NOMO-1 treated with DMSO at 0.1 percent for 48 hours (cell line): ENCODE results near the gene PTCH2.
A peak's percentile ranks its signal among the peaks of the same experiment; 100 is the strongest.

Source experiments
- DNase-seq: peaks from one replicate; lab custom pipeline; 2025; ENCODE audit not compliant: unreplicated experiment; lab: John Stamatoyannopoulos, UW

PTCH2 gene

DNA sequence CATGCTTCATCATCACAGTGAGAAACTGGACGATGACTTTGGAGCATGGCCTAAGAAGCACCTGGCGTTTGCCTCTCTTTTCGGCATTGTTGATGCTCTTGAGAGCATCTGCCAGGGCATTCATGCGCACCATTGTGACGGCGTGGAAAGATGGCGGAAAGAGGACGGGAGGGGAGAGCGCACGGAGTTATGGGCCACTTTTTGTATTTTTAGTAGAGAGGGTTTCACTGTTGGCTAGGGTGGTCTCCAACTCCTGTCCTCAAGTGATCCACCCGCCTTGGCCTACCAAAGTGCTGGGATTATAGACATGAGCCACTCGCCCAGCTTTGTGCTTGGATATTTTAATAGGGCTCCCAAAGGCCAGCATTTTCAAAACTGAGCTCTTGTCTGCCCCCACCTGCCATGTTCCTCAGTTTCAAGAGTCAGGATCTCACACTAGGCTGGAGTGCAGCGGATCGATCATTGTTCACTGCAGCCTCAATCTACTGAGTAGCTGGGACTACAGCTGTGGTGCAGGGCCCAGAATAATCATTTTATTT lies 62.4 kb downstream of the PTCH2 start:
- no peak for DNase-seq

DNA sequence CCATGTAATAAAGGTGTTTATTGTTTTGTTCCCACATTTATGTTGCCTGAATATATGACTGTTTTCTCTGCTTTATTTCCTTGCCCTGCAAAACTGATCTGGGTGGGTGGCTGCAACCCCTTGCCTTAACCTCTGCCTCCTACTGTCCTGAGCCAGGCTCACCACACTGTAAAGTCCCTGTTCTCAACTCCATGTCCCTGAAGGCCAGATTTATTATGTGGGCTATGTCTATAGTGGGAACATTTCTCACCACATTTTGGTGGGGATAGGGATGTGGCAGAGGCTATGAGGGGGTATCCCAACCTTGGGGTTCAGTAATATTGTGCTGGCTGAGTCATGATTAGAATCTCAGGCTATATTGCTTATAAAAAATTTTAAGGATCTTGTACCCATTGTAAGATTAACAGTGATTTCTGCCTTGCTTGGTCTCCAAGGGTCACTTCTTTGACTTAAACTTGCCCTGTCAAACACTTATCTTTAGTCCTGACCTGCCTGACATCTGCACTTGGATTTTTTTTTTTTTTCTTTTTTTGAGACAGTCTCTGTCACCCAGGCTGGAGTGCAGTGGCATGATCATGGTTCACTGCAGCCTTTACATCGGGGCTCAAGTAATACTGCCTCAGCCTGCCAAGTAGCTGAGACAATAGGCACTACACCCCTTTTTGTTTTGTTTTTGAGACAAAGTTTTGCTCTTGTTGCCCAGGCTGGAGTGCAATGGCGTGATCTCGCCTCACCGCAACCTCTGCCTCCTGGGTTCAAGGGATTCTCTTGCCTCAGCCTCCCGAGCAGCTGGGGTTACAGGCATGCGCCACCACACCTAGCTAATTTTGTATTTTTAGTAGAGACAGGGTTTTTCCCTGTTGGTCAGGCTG lies 64.1 kb downstream of the PTCH2 start:
- DNase-seq = no peak

DNA sequence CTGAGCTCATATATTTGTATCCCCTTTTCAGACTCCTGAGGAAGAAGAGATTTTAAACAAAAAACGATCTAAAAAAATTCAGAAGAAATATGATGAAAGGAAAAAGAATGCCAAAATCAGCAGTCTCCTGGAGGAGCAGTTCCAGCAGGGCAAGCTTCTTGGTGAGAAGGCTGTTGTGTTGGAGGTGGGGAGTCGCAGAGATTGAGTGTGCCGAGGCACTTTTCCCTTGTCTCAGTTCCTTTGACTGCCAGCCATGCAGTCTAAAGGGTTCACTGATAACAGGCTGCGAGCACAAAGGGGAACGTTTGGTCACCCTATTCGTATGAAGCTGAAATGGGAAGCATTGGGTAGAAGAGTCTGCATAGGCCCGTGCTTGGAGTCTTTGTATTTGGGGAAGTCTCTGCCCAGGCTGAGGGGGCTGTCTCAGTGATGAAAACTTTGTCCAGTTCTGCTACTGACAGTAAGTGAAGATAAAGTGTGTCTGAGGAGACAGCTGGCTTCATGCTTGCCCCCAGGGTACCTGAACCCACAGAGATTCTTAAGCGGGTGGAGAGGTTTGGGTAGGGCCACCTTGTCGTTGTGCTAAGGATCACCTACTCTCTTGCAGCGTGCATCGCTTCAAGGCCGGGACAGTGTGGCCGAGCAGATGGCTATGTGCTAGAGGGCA lies 65.0 kb downstream of the PTCH2 start:
- peak; percentile 26 for DNase-seq

DNA sequence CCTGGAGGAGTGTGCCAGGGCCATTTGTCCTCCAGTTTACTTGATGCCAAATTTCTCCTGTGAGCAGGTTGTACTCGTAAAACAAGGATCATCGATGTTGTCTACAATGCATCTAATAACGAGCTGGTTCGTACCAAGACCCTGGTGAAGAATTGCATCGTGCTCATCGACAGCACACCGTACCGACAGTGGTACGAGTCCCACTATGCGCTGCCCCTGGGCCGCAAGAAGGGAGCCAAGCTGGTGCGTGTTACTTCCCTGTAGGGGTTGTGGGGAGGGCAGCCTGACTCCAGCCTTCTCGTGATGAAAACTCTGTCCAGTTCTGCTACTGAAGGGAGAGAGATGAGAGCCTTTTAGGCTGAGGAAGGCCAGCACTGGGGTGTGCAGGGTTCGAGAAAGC lies 65.5 kb downstream of the PTCH2 start:
- no peak for DNase-seq

DNA sequence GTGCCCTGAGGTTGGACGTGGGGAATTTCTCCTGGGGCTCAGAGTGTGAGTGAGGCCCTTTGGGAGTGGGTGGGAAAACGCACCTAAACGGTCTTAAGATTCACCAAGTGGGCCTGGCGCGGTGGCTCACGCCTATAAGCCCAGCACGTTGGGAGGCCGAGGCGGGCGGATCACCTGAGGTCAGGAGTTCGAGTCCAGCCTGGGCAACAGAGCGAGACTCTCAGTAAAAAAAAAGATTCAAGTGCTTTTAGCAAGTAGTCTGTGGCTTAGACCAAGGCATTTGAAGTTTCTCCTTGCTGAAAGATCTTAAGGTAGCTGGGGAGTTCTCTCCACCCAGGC lies 66.4 kb downstream of the PTCH2 start:
- no peak for DNase-seq

DNA sequence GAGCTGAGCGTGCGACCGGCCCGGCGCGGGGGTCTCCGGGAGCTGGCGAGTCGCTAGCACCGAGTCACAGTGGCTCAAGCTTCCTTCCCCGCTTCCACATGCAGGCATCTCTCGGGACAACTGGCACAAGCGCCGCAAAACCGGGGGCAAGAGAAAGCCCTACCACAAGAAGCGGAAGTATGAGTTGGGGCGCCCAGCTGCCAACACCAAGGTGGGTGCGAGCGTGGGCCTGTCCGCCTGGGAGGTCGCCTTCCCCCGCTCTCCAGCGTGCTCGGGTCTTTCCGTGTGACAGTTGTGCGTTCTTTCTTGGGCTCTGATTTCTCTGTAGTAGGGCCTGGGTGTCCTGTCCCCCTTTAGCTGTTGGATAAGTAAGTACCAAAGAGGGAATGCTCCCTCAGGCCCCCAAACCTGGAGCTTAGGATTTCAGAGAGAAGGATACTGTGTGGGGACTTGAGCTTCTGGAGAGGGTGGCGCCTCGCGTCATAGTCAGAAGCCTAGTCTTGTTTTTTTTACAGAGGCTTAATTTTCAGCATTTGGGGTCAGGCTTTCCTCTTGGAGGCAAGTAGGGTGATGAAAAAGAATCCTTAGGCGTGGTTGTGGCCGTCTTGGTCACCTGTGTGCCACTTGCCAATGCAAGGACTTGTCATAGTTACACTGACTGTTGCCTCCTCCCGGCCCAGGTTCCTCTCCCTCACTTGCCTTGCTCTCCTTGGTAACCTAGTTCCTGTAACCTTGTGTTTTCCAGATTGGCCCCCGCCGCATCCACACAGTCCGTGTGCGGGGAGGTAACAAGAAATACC lies 66.9 kb downstream of the PTCH2 start:
- DNase-seq = peak; percentile 38

DNA sequence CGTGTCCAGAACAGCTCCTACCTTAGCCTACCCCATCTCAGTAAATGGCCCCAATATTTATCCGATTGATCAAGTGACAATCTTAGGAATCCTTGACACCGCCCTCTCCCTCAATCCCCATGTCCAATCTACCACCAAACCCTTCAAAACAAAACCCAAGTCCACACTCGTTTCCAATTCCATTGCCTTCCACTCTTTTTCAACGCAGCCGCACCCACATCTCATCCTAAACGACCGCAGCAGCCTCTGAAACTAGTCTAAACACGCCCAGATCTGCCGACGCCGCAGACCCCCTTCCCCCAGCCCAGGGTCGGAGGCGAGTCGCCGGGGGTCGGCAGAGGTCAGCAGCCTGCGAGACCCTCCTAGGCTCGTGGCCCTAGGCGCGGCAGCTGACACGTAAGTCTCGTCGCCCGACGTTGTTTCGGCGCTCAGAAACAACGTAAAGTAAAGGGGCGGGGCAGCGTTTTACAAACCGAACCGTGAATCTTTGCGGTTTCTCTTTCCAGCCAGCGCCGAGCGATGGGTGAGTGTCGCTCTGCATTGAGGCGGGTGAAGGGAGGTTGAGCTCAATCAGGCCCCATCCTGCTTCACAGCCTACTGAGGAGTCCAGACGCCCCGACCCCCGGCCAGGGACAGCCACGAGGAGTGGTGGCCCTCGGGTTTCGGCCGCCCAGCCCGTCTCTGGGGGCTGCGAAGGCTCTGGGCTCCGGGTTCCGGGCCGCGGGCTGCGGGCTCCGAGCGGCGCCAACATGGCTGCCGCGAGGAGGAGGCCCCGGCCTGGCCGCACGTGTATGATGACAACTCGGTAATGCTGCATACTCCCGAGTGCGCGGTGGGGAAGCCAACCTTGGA lies 67.7 kb downstream of the PTCH2 start, which contains the start of gene RPS8:
Gene RPS8 (plus strand): TSS at position 463 of the 852 bp plus-strand sequence. CDS start 57 bp downstream, at position 520.
- DNase-seq = peak; percentile 83
